GM21717 (cell line): Measurements from ENCODE around the gene POLR1F.
"Not testable (repeated sequence)": the region's sequence is repeated elsewhere in the genome, so short reads cannot be mapped to it uniquely, and the experiment has no call there.

Experiments
- ATAC-seq: cut with Tn5 transposase; IDR thresholded peaks from one replicate; pipeline ENCODE4 v1.9.1; 2021; ENCODE audit warnings: mild to moderate bottlenecking, moderate library complexity; ENCODE audit not compliant: unreplicated experiment

Gene POLR1F, protein sequence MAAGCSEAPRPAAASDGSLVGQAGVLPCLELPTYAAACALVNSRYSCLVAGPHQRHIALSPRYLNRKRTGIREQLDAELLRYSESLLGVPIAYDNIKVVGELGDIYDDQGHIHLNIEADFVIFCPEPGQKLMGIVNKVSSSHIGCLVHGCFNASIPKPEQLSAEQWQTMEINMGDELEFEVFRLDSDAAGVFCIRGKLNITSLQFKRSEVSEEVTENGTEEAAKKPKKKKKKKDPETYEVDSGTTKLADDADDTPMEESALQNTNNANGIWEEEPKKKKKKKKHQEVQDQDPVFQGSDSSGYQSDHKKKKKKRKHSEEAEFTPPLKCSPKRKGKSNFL

DNA sequence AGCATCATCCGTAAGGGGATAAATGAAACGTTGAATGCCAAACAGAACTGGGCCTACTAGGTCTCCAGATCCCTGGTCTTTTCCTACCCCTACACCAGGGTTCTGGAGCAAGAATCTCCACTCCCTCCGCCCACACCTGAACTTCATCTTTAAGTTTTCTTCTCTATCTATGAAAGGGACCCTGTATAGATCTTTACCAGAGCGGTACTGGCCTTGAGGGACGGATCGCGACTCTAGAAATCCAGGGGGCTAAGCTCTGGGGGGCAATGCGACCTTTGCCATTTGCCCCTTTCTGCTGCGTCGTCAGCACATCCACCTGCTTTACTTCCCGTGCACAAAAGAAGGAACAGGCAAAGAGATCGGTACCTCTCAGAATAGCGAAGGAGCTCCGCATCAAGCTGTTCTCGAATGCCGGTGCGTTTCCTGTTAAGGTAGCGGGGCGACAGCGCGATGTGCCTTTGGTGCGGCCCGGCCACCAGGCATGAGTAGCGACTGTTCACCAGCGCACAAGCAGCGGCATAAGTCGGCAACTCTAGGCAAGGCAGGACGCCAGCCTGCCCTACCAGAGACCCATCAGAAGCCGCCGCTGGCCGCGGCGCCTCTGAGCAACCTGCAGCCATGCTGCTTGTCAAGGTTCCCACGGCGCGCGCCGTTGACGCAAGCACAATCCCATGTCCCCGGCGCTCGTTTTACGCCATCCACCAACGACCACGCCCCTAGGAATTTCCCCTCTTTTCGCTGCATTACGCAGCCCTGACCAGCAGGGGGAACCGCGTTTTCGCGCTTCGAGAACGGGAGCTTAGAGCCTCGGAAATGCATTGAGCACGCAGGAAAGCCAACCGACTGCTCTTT lies at the start of gene POLR1F:
TSS of gene POLR1F (minus strand) at position 641 of the 852 bp plus-strand sequence. CDS start at position 620, 21 bp downstream.
- ATAC-seq, result peak; percentile 99

DNA sequence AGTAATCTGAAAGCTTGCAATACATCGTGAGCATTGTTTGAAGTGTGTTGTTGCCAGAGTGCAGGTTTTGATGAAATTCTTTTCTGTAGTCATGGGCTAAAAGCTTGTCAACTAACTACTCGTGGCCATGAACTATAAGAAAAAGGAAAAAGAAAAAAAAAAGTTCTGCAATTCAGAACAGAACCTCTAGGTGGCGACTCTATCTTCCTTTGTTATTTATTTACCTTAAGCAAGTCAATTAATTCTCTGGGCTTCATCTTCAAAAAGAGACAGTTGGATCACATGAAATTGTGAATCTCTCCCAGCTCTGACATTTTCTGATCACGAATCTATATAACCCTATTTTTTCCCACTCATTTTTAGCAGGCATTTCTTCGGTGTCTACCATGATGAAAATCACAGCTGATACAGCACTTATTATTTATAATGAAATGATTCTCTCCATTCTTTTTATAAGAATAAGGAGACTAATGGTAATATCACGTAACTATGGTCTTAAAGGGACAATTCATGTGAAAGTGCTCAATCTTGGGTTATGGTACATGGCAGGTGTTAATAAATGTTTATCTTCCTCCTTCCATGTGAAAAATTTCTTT lies 45.8 kb upstream of the POLR1F start:
- no peak for ATAC-seq

DNA sequence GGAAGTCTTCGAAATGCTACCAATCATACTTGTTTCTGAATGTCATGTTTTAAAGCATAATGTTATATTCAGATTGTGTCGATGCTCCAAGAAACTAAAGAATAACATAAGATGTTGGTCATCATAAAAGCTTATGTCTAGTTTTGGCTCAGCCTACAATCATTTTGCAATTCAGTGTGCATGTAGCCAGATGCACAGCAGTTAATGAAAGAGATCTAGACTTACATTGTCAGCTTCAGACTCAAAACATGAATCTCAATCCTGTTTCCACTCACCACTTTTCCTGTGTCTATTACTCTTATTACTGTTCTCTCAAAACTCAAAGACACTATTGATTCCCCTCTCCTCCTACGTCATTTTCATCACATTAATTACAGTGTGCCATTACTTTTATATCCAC lies 43.2 kb upstream of the POLR1F start:
- no peak for ATAC-seq

DNA sequence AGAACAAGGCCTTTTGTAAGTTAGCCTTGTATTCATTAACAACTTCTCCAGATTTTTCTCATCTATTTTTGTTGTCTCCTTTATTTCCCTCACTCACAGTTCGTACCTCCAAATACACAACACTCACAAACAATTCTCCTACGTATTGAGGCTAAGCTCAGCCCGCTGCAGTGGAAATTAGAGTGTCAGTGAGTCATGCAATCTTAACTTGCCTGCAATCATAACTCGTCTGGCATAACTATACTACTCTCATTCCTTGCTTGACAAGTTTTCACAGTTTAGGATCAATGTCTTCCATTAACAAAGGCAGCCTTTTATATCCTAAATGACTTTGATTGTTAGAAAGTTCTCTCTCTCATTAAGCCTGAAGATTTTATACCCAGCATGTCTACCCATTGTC lies 40.8 kb upstream of the POLR1F start:
- ATAC-seq, result no peak

DNA sequence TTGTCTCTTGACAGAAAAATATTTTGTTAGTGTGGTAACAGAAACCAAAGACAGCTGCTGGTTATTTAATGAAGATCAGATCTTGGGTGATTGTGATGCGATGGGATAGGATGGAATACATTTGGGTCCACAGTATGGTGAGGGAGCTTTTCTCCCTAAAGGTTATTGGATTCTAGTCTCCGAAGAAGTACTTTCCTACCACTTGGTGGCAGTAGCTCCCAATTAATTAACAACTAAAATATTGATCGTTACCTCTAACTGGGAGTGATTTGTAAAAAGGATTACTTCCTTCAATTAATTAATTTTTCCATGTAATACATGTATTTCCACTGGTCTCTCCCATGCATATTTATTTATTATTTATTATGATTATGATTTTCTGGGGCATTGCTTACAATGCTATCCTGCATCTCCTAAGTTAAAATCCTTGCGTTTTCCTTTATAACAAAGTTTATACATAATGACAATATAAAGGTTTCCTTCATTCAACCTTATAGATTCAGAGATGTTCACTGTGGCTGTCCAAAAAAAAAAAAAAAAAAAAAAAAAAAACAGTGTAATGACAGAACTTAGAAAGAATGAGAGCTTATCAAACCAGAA lies 39.0 kb upstream of the POLR1F start:
- peak; percentile 46 for ATAC-seq

DNA sequence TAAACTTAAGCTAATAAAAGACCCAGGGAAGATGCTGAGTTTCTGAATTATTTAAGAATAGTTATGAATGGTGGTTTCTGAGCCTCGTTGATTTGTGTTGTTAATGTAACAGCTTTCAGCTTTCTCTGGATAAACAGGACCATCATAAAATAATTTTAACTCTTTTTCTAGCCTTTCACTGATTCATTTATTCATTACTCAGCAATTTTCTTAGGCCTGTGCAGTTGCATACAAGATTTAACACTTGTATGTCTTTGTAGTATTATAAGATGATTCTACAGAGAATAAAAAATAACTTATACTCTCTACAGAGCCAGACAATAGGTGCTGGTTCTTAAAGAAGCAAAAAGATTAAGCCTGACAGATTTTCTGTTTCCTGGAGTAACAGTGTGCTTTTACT lies 35.2 kb upstream of the POLR1F start:
- ATAC-seq, result no peak

DNA sequence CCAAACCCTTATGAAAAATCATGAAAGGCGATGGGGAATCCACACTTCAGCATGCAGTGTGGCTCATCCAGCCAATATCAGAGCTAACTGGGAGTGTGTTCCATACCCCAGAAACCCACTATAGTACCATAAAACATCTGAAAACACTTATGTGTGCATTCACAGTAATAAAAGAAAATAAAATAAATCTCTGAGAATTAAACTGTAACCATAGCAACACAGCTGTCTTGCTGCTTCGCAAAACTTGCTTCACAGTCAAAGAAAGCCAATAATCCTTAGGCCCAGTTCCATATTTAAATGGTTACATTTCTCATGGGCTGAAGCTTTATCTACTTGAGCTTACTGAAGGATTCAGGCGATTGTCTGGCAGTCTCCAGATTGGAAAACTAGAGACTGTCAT lies 19.9 kb upstream of the POLR1F start:
- no peak for ATAC-seq

DNA sequence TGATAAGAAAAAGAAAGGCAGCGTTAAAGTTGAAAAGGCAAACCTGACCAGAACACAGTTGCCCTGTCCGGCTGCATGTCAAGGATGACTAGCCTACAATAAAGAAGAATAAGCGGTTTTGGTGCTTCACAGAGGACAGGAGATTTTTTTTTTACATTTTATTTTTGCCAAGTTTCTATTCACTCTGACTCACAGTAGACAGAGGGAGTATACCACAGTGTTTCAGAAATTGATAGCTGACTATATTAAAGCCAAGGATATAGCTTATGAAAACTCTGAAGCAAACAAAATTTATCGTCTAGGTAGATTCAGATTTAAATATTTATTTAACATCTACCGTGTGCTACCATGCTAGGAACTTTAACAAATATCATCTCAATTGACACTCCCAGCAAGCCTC lies 16.9 kb upstream of the POLR1F start:
- ATAC-seq, result no peak

DNA sequence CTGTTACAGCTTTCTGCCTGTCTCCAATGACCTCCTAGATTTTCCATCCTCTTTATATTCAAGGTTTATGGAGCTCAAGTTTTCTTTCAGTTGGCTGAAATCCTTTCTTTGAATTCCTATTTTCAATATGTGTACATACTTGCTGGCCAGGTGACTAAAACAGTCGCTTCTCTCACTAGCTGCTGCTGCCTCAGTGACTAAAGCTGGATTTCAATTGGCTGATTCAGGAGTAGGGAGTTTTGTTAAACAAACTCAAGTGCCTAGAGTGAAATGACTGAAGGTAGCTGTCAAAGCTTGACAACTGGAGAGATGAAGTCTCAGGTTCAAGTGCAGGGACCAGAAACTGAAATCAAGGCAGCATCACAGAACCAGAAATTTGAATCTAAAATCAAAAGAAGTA lies 6.7 kb upstream of the POLR1F start:
- no peak for ATAC-seq

DNA sequence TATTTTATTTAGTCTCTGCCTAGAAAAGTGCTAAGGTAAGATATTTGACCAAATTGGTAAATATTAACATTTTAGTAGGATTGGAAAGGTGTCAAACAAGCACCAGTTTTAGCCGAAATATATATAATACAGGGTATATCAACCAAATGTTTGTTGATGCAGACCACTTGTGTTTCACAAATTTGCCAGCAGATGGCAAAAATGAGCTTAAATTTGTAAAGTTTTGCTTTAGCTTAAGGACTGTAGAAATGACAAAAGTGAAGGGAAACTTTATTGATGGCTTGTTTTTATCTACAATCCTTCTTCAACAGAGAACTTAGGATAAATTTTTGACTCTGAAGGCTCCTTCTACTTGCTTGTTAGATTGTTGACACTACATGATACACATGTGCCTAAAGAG lies 4.8 kb upstream of the POLR1F start:
- no peak for ATAC-seq

DNA sequence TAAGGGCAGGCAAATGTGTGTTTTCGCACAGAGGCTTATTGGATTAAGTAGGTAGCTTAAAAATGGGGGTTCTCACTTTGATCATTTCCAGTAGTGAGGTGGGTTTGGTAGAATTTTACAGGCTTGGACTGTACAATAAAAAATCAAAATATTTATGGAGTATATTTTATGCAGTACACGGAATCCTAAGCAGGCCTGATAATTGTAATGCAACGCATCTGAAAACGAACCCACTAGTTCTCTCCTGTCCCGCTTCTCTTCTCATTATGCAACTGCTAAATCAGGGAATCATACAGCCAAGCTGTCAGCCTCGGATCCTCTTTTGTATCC lies 377 bp upstream of the POLR1F start:
- ATAC-seq, result peak; percentile 1

DNA sequence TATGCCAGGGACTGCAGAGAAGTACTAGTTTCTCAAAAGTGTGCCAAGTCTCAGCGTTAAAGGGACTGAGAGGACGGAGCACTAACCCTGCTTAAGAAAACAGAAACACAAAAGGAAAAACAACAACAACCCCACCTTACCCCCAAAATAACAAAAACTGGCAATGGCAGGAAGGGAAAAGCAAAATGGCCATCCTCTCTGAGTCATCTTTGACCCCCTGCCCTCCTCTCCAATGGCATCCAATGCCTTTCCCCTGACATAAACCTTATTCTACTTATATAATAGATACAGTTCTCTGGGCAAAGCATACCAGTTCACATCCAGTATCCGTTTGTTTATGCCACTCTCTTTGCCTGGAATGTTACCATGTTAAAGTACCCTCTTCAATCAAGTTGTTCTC lies 1.6 kb downstream of the POLR1F start:
- ATAC-seq, result no peak

DNA sequence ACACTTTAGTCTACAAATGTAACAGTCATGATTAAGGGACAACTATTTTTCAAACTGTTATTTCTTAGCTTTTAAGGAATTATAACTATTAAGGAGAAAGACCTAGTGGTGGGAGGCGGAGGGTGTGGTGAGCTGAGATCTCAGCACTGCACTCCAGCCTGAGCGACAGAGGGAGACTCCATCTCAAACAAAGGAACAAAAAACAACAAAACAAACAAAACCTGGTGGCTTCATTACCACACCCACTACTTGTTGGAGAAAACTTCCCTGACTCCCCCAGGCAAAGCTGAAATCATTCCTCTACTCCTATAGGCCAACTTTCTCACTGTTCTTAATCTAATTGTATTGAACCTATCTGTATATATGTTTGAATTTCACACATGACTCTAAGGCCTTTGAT lies 3.2 kb downstream of the POLR1F start:
- ATAC-seq, result no peak

DNA sequence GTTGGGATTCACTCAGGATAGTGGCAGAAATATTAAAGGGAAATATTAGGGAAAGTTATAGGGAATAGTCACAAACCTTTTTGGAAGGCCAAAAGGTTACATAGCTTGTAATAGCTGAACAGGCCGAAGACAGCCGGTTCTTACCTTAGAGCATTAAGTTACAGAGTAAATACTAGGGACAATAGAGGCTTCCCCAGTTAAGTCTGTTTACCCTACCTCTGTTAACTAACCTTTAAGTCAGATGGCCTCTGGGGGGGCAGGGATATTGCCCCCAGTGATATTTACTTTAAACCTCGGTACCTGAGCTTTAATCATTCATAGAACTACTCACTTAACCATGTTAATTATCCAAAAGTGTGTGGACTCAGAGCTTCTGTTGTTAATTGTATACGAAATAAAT lies 7.4 kb downstream of the POLR1F start:
- ATAC-seq, result no peak

DNA sequence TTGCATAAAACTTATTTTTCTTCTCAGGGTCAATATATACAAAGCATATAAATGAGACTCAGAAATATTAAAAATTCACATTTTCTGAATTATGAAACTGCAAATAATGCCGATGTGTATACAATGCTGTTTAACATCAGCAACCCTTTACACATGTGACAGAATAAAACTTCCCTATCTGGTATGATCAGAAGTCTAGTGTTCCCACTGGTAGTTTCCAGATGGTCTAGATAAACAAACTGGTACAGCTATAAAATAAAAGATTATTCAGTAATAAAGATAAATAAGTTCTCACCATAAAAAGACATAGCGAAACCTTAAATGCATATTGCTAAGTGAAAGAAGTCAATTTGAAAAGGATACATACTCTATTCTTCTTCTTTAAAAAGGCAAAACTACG lies 7.9 kb downstream of the POLR1F start:
- no peak for ATAC-seq

DNA sequence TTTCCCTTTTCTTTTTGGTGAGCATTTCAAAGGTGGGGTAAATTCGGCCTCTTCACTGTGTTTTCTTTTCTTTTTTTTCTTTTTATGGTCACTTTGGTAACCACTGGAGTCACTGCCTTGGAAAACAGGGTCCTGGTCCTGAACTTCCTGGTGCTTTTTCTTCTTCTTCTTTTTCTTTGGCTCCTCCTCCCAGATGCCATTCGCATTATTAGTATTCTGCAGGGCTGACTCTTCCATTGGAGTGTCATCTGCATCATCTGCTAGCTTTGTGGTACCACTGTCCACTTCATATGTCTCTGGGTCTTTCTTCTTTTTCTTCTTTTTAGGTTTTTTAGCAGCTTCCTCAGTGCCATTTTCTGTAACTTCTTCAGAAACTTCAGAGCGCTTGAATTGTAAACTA lies 10.5 kb downstream of the POLR1F start:
- ATAC-seq, result no peak

DNA sequence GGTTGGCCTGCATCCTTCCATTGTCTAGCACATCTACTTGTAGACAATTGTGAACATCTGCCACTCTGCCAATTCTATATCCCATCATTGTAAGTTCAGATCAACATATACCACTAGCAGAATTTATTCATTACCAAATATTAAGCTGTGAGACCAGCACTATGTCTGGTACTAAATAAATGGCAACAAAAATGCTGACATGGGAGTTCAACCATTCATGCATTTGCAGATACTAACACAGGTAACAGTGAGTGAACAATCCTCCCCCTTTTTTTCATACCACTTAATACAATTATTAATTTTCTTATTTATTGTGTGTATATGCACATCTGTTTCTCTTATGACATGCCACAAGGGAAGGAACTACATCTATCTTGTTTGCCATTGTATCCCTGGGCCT lies 11.9 kb downstream of the POLR1F start:
- ATAC-seq, result no peak

DNA sequence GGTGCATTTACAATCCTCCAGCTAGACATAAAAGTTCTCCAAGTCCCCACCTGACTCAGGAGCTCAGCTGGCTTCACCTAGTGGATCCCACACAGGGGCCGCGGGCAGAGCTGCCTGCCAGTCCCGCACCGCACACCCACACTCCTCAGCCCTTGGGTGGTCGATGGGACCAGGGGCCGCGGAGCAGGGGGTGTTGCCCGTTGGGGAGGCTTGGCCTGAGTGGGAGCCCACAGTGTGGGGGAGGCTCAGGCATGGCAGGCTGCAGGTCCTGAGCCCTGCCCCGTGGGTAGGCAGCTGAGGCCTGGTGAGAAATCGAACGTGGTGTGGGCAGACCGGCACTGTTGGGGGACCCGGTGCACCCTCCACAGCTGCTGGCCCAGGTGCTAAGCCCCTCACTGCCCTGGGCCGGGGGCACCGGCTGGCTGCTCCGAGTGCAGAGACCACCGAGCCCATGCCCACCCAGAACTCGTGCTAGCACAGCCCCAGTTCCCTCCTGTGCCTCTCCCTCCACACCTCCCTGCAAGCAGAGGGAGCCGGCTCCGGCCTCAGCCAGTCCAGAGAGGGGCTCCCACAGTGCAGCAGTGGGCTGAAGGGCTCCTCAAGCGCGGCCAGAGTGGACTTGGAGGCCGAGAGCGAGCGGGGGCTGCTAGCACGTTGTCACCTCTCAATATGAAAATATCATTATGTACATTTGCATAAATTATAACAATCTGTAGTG lies 16.6 kb downstream of the POLR1F start:
- ATAC-seq, result no peak

DNA sequence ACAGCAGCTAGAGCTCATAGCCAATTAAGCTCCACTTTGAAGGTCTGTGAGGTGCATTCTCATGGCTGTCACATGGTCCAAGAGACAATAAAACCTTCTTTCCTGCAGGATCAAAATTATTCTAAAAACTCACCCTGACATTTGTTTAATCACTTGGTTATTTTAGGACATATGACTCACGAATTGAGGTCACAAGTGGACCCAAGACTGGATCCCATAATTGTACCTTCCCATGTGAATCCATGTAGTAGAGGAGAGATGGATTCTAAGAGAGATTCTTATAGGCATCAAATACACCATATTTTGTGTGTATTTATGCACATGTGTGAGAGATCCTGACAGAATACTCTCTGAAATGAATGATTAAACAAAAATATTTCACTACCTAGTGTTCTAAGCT lies 18.1 kb downstream of the POLR1F start:
- no peak for ATAC-seq

DNA sequence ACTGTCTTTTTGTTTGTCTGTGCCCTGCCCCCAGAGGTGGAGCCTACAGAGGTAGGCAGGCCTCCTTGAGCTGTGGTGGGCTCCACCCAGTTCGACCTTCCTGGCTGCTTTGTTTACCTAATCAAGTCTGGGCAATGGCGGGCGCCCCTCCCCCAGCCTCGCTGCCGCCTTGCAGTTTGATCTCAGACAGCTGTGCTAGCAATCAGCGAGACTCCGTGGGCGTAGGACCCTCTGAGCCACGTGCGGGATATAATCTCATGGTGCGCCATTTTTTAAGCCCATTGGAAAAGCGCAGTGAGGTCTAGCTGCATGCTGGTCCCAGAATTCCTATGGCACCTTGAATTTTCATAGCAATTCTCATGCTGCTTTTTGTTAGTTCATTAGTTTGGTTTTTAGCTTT lies 19.7 kb downstream of the POLR1F start:
- not testable (repeated sequence) for ATAC-seq

DNA sequence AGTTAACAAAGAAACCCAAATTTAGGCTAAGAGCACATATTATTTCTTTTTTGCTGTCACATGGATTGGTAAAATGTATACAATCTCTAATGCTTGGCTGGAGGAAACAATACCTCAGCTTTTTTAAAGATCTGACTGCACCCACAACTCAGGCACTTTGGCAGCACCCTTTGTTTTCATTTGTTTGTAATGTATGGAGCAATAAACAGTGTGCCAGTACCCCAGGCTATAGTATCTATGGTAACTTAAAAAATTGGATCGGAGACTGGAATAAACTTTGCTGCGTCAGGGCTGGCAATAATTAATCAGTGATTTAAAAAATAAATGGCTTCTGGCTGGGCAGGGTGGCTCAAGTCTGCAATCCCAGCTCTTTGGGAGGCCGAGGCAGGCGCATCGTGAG lies 27.2 kb downstream of the POLR1F start:
- ATAC-seq, result no peak
